Panc1 (cell line): Measurements from ENCODE around the gene MAP3K1. TPM values are rescaled to one million over a fixed set of nuclear protein-coding genes. Genes with fewer than 3 reads are reported as not detected.

Experiments used
- ATAC-seq: fragments of 200-7000 bp; cut with Tn5 transposase; 2 replicates; pipeline ENCODE4 v1.9.1; 2020; ENCODE audit warnings: mild to moderate bottlenecking, moderate library complexity
- BruUV-seq: library from RNA; stranded (reverse); fragments of 400-500 nt; replicated peaks from 2 replicates; lab custom pipeline; 2021; lab: Mats Ljungman, UMichigan
- CTCF ChIA-PET: fragments of 300-600 bp; sonication (Branson Sonifier 250); formaldehyde crosslinking; loops from one replicate; lab custom pipeline; 2022; ENCODE audit warnings: antibody characterized with exemption; lab: Charles Lee
- POLR2A ChIA-PET: fragments of 300-600 bp; sonication (Branson Sonifier 250); formaldehyde crosslinking; loops from one replicate; lab custom pipeline; 2022; ENCODE audit warnings: antibody characterized with exemption; lab: Charles Lee
- DNase-seq: peaks from one replicate; pipeline ENCODE4 v3.0.0-alpha.2; 2010; ENCODE audit warnings: low read depth, low spot score
- H3K27ac ChIP-seq: 2 replicates; pipeline ENCODE4 v1.5.1; 2011; ENCODE audit warnings: mild to moderate bottlenecking, low read length, inconsistent platforms
- H3K27me3 ChIP-seq: fragments of 200-500 bp; sonication (Bioruptor generic); 2 replicates; pipeline ENCODE4 v1.6.0; 2014; ENCODE audit warnings: low read length, inconsistent platforms; ENCODE audit not compliant: control insufficient read depth, insufficient read depth
- H3K36me3 ChIP-seq: fragments of 200-500 bp; sonication (Bioruptor generic); 2 replicates; pipeline ENCODE4 v1.5.1; 2014; ENCODE audit warnings: inconsistent platforms, mild to moderate bottlenecking, low read length, moderate library complexity; ENCODE audit not compliant: control insufficient read depth, insufficient read depth
- H3K4me1 ChIP-seq: 2 replicates; pipeline ENCODE4 v1.5.1; 2011; ENCODE audit warnings: inconsistent platforms, mild to moderate bottlenecking, low read length, moderate library complexity; ENCODE audit not compliant: control insufficient read depth, insufficient read depth
- H3K4me3 ChIP-seq, 2 experiments: 2 replicates each; pipeline ENCODE4 v1.5.1; 2011 to 2012; ENCODE audit warnings: low read depth in 2 of 2, low read length in 2 of 2, mild to moderate bottlenecking in 2 of 2, inconsistent platforms in 1 of 2, moderate library complexity in 1 of 2
- H3K9me3 ChIP-seq: fragments of 200-500 bp; sonication (Bioruptor generic); 2 replicates; pipeline ENCODE4 v1.5.1; 2014; ENCODE audit warnings: low read depth, mild to moderate bottlenecking, inconsistent platforms, low read length, moderate library complexity; ENCODE audit not compliant: control insufficient read depth, insufficient read depth
- CTCF ChIP-seq: fragments of 450-650 bp; IDR thresholded peaks from 2 replicates; pipeline ENCODE4 v1.5.1; 2017; ENCODE audit warnings: mild to moderate bottlenecking
- POLR2AphosphoS5 ChIP-seq: IDR thresholded peaks from 2 replicates; pipeline ENCODE4 v1.6.1; 2012; ENCODE audit warnings: mild to moderate bottlenecking, low read depth, low read length, moderate library complexity
- SIN3A ChIP-seq: IDR thresholded peaks from 2 replicates; pipeline ENCODE4 v1.6.1; 2012; ENCODE audit warnings: low read depth, mild to moderate bottlenecking, low read length, moderate library complexity, borderline replicate concordance; ENCODE audit not compliant: insufficient read depth
- TCF7L2 ChIP-seq: IDR thresholded peaks from 2 replicates; pipeline ENCODE4 v1.6.1; 2011; ENCODE audit warnings: mild to moderate bottlenecking, low read depth, low read length, inconsistent platforms
- in situ Hi-C: cut with HindIII; loops from 2 replicates; pipeline ENCODE4 v1.10.0; 2016; ENCODE audit warnings: low sequenced_read_pairs, low pct_unique_long_range_greater_than_20kb
- intact Hi-C: fragments of 100-400 bp; cut with micrococcal nuclease; formaldehyde crosslinking; loops from one replicate; pipeline ENCODE4 v1.10.0; 2022; ENCODE audit not compliant: unreplicated experiment
- total RNA-seq: library from RNA; stranded (reverse); gene quantifications from one replicate; pipeline ENCODE4 v1.2.1, GENCODE V29; 2021; ENCODE audit not compliant: unreplicated experiment
- TF ChIP-seq, protein P1 (sequence below), 2 experiments: IDR thresholded peaks; 2 replicates each; pipeline ENCODE4 v1.6.1; 2011 to 2012; ENCODE audit warnings: low read depth in 2 of 2, control low read depth in 1 of 2, low read length in 1 of 2, mild to moderate bottlenecking in 1 of 2, moderate library complexity in 1 of 2; ENCODE audit not compliant: insufficient read depth in 1 of 2

The MAP3K1 gene
- total RNA-seq, 1 experiment from 2014 or later = 6.2 TPM

- no peak for ATAC-seq
- Histone ChIP-seq H3K27me3 (no peaks in the 10 kb centered on the region; the same call in 1 of the 2 replicates), H3K36me3 (no peaks in the 10 kb centered on the region), H3K4me1 (no peaks in the 10 kb centered on the region), H3K9me3 (no peaks in the 10 kb centered on the region), H3K4me3 (no peak overlapping the region), H3K27ac (no peak overlapping the region)
- DNase-seq = no peak
- BruUV-seq = no TSS peak
- intact Hi-C loops = no loop called here
- ChIA-PET POLR2A (interaction anchor here (0.6 kb wide), 2 partner anchors 76 to 552 kb away, joined by 3 to 13 read pairs; no protein-coding TSS in a partner anchor), CTCF (no interaction called here)
- TF ChIP-seq TCF7L2 (no peak), POLR2AphosphoS5 (no peak), CTCF (no peak), SIN3A (no peak)
- TF ChIP-seq, protein P1, sequence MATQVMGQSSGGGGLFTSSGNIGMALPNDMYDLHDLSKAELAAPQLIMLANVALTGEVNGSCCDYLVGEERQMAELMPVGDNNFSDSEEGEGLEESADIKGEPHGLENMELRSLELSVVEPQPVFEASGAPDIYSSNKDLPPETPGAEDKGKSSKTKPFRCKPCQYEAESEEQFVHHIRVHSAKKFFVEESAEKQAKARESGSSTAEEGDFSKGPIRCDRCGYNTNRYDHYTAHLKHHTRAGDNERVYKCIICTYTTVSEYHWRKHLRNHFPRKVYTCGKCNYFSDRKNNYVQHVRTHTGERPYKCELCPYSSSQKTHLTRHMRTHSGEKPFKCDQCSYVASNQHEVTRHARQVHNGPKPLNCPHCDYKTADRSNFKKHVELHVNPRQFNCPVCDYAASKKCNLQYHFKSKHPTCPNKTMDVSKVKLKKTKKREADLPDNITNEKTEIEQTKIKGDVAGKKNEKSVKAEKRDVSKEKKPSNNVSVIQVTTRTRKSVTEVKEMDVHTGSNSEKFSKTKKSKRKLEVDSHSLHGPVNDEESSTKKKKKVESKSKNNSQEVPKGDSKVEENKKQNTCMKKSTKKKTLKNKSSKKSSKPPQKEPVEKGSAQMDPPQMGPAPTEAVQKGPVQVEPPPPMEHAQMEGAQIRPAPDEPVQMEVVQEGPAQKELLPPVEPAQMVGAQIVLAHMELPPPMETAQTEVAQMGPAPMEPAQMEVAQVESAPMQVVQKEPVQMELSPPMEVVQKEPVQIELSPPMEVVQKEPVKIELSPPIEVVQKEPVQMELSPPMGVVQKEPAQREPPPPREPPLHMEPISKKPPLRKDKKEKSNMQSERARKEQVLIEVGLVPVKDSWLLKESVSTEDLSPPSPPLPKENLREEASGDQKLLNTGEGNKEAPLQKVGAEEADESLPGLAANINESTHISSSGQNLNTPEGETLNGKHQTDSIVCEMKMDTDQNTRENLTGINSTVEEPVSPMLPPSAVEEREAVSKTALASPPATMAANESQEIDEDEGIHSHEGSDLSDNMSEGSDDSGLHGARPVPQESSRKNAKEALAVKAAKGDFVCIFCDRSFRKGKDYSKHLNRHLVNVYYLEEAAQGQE (IDR thresholded peaks at IDR 0.05; ENCODE audit: insufficient read depth in 1 of 2, low read depth in 2 of 2, low read length in 1 of 2) = no peak
- in situ Hi-C loops = no loop called here
Measured at GRCh38 chr5:56769875-56770604, 45.3 kb upstream of the MAP3K1 start.

DNA sequence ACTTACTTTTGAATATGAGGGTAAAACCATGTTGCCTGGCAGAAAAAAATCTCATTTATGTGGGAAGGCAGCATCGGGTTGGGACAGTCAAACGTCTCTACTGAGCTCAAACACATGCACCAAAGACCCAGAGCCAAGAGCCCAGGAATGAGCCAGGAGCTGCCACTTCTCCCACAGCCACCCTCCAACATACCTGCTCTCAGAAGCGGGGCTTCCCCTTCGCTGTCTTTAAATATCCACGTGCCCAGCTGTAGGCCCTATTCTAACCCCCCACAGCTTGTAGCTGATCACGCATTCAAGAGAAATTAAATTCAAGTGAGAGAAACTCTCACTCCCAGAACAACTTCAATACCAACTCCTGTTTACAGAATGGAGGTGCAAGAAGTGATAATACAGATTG is 42.6 kb upstream of the MAP3K1 start:
- H3K36me3 ChIP-seq = no peaks in the 10 kb centered on the region
- H3K4me1 ChIP-seq = no peaks in the 10 kb centered on the region
- ATAC-seq = no peak
- no peak overlapping the region for H3K27ac ChIP-seq
- BruUV-seq = no TSS peak
- DNase-seq = no peak
- intact Hi-C loops (no loop called here), in situ Hi-C loops (no loop called here)
- TF ChIP-seq POLR2AphosphoS5 (no peak), CTCF (no peak), TCF7L2 (no peak), SIN3A (no peak)
- TF ChIP-seq, protein P1 (IDR thresholded peaks at IDR 0.05; ENCODE audit: insufficient read depth in 1 of 2, low read depth in 2 of 2, low read length in 1 of 2) = no peak
- H3K9me3 ChIP-seq = no peaks in the 10 kb centered on the region
- H3K27me3 ChIP-seq = peaks cover 3% of the 10 kb centered on the region; the same call in 1 of the 2 replicates
- POLR2A ChIA-PET = no interaction called here
- H3K4me3 ChIP-seq = no peak overlapping the region
- CTCF ChIA-PET = no interaction called here
